Midbrain (tissue), 1 donor: ENCODE measurements around the gene BLCAP.
"Not testable (repeated sequence)": the region's sequence is repeated elsewhere in the genome, so short reads cannot be mapped to it uniquely, and the experiment has no call there.

Experiments
- DNase-seq: peaks from one replicate; lab custom pipeline; 2025; lab: John Stamatoyannopoulos, UW

BLCAP gene

GRCh38 chr20:37515876-37516275 lies 11.8 kb downstream of the BLCAP start:
- no peak for DNase-seq

DNA sequence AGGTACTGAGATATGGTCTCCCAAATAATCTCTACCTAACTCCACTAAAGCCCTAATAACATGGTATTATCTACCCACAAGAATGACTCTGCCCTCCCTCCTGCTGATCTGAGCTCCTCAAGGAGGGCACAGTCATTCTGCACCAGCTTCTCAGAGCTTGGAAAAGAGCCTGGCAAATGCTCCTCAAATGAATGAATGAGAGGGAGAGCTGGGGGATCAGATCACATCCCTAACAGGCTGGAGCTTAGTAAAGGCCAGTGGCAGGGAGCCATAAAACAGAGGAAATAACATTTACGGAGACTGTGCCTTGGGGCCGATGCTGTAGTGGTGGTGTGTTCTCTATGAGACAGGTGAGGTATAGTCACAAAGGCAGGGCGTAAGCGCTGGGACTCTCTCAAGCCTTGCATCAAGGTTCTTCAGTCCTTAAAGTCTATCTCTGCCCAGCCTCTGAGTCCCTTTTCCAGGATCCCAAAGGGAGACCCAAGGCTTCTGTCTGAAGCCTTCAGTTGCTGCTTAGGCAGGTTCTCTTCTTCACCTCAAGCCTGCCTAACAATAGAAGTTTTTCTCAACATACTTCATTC lies 13.8 kb downstream of the BLCAP start:
- DNase-seq = no peak

DNA sequence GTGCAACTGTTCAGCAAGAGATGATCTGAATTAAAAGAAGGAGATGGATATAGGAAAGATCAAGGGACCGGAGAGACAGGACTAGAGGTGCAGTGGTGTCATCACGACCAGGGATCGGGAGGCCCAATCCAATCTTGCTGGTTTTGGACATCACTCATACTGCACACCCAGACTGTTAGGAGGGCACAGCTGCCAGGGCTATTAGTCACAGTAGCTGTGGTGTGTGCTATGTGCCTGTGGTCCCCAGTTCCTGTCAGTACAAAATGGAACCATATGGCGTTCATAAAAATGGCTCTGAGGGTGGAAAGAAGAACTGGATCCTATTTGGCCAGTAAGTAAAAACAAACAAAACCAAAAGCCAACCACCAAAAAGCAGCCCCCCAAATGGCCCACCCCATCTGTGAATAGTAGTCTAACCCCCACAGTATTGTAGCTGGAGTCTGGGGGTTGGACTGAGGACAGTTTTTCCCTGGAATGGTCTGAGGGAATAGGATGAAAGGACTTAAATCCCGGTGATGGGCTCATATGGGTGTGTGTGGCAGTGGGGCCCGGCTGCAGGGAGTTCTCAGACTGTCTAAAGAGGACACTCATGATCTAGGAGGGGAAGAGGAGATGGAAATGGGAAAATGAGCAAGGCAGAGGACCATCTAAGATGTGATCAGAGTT lies 15.9 kb downstream of the BLCAP start:
- DNase-seq = no peak

DNA sequence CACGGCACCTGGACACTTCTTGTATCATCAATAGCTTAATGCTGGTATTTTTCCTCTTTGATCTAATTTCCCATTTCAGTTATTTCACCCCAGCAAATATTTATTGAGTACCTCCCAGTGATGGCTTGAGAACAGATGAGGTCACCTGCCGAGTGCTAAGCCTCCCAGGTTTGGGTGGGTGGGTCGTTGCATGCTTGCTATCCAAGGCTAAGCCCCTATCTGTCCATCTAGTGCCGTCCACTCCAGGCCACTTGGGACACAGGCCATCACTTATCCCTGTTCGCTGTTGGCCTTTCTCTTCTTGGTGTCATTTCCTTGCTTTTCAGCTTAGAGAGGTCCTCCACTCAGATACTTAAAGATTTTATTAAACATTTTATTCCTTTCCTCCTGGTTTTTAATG lies 17.4 kb downstream of the BLCAP start:
- no peak for DNase-seq

- no peak for DNase-seq
Measured at GRCh38 chr20:37506152-37506725, 21.4 kb downstream of the BLCAP start.

DNA sequence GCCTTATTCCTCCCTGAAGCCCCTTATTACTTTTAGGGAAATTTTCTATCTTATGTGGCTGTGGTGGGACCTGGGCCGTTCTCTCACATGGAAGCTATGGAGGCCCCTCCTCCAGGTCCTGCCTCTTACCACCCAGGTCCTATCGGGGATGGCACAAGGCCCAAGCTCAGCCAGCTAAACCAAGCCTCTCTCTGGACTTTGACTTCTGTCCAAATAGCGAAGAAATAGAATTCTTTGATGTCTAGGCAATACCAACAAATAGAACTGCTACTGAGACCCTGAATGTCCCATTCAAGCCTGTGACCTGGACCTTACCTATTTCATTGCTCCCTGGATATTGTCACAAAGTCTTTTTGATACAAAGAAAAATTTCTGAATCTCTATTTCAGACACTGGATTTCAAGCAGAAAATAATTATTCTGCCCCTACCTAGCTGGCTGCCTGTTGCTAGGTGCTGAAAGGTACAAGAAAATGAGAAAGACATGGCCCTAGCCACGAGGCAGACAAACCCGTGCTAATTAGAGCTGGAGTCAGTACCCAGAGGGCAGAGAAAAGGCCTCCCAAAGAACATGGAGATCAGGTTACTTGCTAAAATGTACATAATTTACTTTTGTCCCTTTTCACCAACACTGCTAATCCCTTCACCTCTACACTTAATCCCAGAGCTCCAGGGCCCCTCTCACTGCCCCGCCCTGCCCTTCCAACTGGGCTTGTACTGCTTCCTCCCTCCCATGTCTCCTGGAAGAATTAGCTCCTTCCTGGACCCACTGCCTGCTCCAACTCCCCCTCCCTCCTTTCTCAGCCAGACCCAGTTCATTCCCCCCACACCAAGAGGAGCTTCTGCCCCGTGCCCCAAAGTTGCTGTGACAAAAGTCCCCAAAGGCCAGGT lies 22.2 kb downstream of the BLCAP start:
- DNase-seq = no peak

DNA sequence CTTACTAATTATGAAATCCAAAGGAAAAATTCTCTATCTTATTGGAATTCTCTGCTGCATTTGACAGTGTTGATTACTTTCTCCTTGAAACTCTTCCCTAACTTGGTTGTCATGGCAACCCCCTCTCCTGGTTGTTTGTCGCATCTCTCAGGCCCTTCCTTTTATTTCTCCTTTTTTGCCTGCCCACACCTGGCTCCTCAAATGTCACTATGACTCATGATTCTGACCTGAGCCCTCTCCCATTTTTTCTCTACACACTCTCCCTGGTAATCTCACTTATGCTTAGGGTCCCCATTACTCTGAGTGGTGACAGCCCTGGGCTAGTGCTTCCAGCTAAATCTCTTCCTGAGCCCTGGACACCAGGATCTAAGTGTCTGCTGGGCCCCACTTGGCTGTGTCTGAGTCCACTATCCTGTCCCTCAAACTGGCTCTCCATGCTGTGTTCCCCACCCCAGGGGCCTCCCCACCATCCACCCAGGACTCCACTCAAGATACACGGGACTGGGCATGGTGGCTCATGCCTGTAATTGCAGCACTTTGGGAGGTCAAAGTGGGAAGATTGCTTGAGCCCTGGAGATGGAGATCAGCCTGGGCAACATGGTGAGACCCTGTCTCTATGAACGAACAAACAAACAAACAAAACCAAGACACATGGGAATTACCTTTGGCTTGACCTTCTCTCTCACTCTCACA lies 23.1 kb downstream of the BLCAP start:
- DNase-seq = no peak

- DNase-seq = no peak
Measured at GRCh38 chr20:37503256-37503927, 24.3 kb downstream of the BLCAP start.

- no peak for DNase-seq
Measured at GRCh38 chr20:37502654-37503053, 25.0 kb downstream of the BLCAP start.

DNA sequence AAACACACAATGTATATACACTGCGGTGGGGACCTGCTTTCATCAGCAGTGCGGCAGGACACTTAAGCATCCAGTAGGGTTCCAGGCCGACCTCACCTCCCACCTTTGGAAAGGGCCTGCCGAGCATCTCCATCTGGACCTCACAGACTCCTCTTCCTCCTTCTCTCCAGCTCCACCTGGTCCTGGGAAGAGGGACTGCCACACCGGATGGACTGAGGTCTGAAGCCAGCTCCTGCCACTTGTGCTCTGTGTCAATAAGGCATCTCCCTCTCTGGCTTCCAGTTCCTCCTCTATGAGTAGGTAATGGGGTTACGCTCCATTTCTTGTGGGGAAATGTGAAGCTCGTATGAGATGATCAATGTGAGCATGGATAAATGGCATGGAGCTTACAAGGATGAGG lies 25.7 kb downstream of the BLCAP start:
- DNase-seq = no peak

DNA sequence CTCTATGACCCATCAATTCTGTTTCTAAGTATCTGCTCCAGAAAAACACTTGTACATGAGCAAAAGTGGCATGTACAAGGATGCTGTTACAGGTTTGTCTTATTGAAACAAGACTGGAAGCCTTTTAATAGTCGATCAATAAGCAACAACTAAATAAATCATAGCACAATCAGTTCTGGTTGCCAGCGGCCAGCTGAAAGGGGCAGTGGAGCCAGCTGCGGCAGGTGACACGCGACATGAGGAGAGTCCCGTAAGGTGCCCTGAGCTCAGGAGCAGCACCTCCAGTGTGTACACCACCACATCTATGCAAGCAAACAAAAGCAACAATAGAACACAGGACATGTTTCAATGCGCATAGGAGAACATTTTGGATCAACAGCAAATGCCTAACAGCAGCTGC lies 27.4 kb downstream of the BLCAP start:
- no peak for DNase-seq

GRCh38 chr20:37498066-37498665 lies 29.5 kb downstream of the BLCAP start:
- no peak for DNase-seq

DNA sequence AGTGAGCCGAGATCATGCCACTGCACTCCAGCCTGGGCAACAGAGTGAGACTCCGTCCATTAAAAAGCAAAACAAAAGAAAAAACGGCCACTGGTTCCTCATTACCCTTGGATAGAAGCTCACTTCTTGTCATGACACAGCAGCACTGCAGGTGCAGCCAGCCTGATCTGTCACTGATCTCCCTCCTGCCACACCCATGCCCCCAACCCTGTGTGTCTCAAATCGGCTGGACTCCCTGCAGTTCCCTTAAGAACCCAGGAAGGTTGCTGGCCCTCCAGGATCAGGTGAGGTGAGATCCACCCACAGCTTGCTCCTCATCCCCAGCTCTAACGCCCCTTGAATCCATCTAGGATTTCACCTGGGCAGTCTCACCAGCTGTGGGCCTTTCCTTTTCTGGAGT lies 32.9 kb downstream of the BLCAP start:
- no peak for DNase-seq

- no peak for DNase-seq
Measured at GRCh38 chr20:37494301-37494700, 33.4 kb downstream of the BLCAP start.

GRCh38 chr20:37492945-37493344 lies 34.7 kb downstream of the BLCAP start:
- no peak for DNase-seq

DNA sequence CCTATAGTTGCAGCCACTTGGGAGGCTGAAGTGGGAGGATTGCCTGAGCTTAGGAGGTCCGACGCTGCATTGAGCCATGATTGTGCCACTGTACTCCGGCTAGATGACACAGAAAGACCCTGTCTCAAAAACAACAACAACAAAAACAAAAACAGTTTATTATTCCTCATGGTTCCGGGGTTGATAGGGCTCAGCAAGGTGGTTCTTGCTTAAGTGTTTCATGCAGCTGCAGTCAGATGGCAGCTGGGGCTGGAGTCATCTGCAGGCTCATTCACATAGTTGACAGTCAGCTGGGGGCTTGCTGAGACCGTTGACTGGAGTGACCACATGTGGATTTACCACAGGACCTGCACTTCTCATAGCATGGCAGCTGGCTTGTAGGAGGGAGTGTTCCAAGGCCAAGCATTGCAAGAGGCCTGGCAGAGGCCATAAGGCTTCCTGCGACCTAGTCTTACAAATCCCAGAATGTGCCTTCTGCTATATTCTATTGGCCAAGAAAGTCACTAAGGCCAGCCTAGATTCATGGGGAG lies 35.5 kb downstream of the BLCAP start:
- DNase-seq = no peak

- no peak for DNase-seq
Measured at GRCh38 chr20:37490663-37491350, 36.9 kb downstream of the BLCAP start.

DNA sequence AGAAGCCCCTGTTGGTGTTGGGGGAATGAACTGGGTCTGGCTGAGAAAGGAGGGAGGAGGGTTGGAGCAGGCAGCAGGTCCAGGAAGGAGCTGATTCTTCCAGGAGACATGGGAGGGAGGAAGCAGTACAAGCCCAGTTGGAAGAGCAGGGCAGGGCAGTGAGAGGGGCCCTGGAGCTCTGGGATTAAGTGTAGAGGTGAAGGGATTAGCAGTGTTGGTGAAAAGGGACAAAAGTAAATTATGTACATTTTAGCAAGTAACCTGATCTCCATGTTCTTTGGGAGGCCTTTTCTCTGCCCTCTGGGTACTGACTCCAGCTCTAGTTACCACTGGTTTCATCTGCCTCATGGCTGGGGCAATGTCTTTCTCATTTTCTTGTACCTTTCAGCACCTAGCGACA lies 41.5 kb downstream of the BLCAP start:
- DNase-seq = not testable (repeated sequence)

DNA sequence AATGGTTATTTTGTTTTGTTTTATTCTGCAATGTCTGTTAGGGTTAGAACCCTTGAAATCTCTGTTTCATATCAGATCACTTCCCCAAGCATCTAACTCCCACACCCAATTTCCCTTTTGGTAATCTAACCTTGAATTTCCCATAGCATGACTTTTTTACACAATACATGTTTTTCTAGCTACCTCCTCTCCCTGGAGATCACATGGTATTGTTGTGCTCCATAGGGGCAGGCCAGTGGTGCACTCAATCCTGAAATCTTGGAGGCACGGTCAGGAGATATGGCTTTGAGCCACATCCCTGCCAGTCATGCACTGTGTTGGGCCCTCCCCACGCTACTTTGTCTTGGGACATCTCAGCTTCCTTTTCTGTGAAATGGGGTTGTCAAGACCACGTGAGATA lies 43.3 kb downstream of the BLCAP start:
- DNase-seq = no peak

DNA sequence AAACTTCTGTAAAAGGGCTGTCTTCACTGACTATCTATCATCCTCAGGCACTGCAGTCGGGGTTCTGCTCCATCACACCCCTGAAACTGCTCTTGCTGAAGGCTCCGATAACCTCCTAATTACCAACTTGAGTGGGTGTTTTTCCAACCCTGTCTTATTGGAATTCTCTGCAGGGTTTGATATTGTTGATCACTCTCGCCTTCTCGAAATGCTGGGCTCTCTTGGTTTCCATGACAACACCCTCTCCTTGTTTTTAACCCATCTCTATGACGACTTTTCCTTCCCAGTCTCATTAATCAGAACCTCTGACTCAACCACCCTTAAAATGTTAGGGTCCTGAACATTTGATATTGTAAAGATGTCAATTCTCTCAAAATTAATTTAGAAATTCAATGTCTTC lies 46.1 kb downstream of the BLCAP start:
- DNase-seq = no peak
